Common myeloid progenitor, CD34-positive (primary cell): ENCODE results near the gene RUVBL1.

ENCODE experiments used
- CTCF ChIA-PET: fragments of 350-600 bp; sonication (Branson Sonifier 250); formaldehyde crosslinking; loops from one replicate; lab custom pipeline; 2021; ENCODE audit warnings: antibody characterized with exemption; lab: Charles Lee
- POLR2A ChIA-PET: fragments of 350-600 bp; sonication (Branson Sonifier 250); formaldehyde crosslinking; loops from one replicate; lab custom pipeline; 2021; ENCODE audit warnings: antibody characterized with exemption; lab: Charles Lee
- DNase-seq, 3 donors: peaks; one replicate each; pipeline versions ENCODE4 v3.0.0 to v3.0.0-alpha.2; 2013
- H3K27ac ChIP-seq, 2 experiments: 1 replicate in 1 of 2; 2 replicates in 1 of 2; pipeline ENCODE4 v1.7.0; 2013; ENCODE audit warnings: inconsistent platforms in 2 of 2, low read length in 2 of 2, mild to moderate bottlenecking in 2 of 2, low read depth in 1 of 2, moderate library complexity in 1 of 2; ENCODE audit not compliant: severe bottlenecking in 2 of 2, insufficient read depth in 1 of 2, poor library complexity in 1 of 2
- H3K27me3 ChIP-seq, 5 experiments: replicated peaks in 2 of 5; 1 replicate in 3 of 5; 2 replicates in 2 of 5; pipeline versions ENCODE4 v1.6.1 to v1.7.0; 2013; ENCODE audit warnings: low read length in 4 of 5, mild to moderate bottlenecking in 2 of 5, moderate library complexity in 2 of 5, inconsistent platforms in 1 of 5; ENCODE audit not compliant: insufficient read depth in 5 of 5, control insufficient read depth in 4 of 5
- H3K36me3 ChIP-seq, 4 experiments: 1 replicate in 2 of 4; 2 replicates in 2 of 4; pipeline versions ENCODE4 v1.6.1 to v1.7.0; 2013; ENCODE audit warnings: low read length in 3 of 4, control low read depth in 1 of 4, mild to moderate bottlenecking in 1 of 4; ENCODE audit not compliant: control insufficient read depth in 4 of 4, insufficient read depth in 4 of 4
- H3K4me1 ChIP-seq, 4 experiments: 1 replicate in 3 of 4; 2 replicates in 1 of 4; pipeline versions ENCODE4 v1.6.1 to v1.7.1; 2013; ENCODE audit warnings: low read length in 3 of 4, mild to moderate bottlenecking in 3 of 4, control low read depth in 1 of 4, inconsistent platforms in 1 of 4, moderate library complexity in 1 of 4; ENCODE audit not compliant: control insufficient read depth in 4 of 4, insufficient read depth in 4 of 4; ENCODE audit errors: control extremely low read depth in 1 of 4
- H3K4me3 ChIP-seq, 7 experiments: 1 replicate in 4 of 7; 2 replicates in 3 of 7; pipeline versions ENCODE4 v1.5.1 to v1.7.0; 2013; ENCODE audit warnings: mild to moderate bottlenecking in 7 of 7, low read length in 6 of 7, moderate library complexity in 6 of 7, inconsistent platforms in 2 of 7, low read depth in 2 of 7, control low read depth in 1 of 7; ENCODE audit not compliant: insufficient read depth in 4 of 7, control insufficient read depth in 1 of 7; ENCODE audit errors: extremely low read depth in 1 of 7
- H3K9me3 ChIP-seq, 5 experiments: 1 replicate in 4 of 5; 2 replicates in 1 of 5; pipeline versions ENCODE4 v1.6.1 to v1.7.1; 2013; ENCODE audit warnings: low read length in 4 of 5, mild to moderate bottlenecking in 2 of 5, inconsistent platforms in 1 of 5, low read depth in 1 of 5, moderate library complexity in 1 of 5; ENCODE audit not compliant: control insufficient read depth in 4 of 5, insufficient read depth in 2 of 5; ENCODE audit errors: control extremely low read depth in 1 of 5
- WGBS: methylation state at CpG from one replicate; pipeline ENCODE4 v1.1.5; 2013; ENCODE audit not compliant: insufficient coverage; 5-methylcytosine and 5-hydroxymethylcytosine counted together

The RUVBL1 gene

GRCh38 chr3:128143496-128143895 is 19.9 kb upstream of the RUVBL1 start:
- no peak overlapping the region for H3K4me3 ChIP-seq
- CTCF ChIA-PET = interaction anchor here (2.4 kb wide), 1 partner anchor 10 kb away, joined by 9 read pairs; no protein-coding TSS in a partner anchor
- no peaks in the 10 kb centered on the region for H3K9me3 ChIP-seq
- H3K27me3 ChIP-seq = no peaks in the 10 kb centered on the region
- H3K36me3 ChIP-seq = no peaks in the 10 kb centered on the region
- WGBS = 100% methylated on average over 3 of the region's 4 CpGs
- POLR2A ChIA-PET = no interaction called here
- no peak for DNase-seq
- H3K4me1 ChIP-seq = peaks cover 0 to 15% (median 13%) of the 10 kb centered on the region in 4 experiments
- H3K27ac ChIP-seq = no peak overlapping the region

- 93% methylated on average over 3 of the region's 3 CpGs for WGBS
- H3K4me3 ChIP-seq = no peak overlapping the region
- ChIA-PET POLR2A (no interaction called here), CTCF (interaction anchor here (0.9 to 2.9 kb wide), 12 partner anchors 10 to 68 kb away, joined by 3 to 11 read pairs (median 4); partner anchors contain the start of gene RUVBL1)
- peaks cover 0 to 3% (median 0%) of the 10 kb centered on the region in 5 experiments for H3K27me3 ChIP-seq
- H3K4me1 ChIP-seq = no peaks in the 10 kb centered on the region
- H3K36me3 ChIP-seq = no peaks in the 10 kb centered on the region
- H3K27ac ChIP-seq = no peak overlapping the region
- DNase-seq = peak; percentile 52 to 65 (median 63)
- H3K9me3 ChIP-seq = peaks cover 0 to 7% (median 0%) of the 10 kb centered on the region in 5 experiments
These were observed 9.8 kb upstream of the RUVBL1 start for GRCh38 chr3:128133273-128133883.

DNA sequence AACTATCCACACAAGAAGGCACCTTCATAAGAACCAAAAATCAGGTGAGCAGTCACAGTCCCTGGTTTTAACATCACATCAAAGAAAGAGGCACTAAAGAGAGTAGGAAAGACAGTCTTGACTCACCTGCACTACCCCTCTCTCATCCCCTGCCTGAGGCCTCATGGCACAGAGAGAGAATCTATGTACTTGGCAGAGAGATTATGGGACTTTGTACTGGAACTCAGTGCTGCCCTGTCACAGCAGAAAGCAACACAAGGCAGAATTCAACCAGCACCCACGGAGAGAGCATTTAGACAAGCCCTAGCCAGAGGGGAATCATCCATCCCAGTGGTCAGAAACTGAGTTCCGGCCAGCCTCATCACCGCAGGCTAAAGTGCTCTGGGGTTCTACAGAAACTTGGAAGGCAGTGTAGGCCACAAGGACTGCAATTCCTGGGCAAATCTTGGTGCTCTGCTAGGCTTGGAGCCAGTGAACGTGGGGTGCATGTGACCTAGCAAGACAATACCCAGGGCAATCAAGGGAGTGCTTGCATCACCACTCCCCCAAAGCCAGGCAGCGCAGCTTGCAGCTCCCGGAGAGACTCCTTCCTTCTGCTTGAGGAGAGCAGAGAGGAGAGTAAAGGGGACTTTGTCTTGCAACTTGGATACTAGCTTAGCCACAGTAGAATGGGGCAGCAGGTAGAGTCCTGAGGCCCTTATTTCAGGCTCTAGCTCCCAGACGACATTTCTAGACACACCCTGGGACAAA is 8.5 kb upstream of the RUVBL1 start:
- POLR2A ChIA-PET = no interaction called here

DNA sequence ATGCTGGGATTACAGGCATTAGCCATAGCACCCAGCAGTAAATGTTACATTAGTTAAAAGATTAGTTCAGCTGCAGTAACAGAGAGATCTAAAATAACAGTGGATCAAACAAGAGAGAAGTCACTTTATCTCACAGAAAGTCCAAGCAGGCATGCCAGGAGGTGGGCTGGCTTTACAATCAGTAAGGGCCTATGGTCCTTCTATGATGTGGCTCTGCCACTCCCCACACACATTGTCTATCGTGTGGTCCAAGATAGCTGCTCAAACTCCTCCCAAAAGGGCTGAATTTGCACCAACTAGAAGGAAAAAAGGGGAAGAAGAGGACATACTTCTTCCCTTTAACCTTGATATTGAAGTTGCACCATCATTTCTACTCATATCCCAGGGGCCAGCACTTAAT is 4.6 kb upstream of the RUVBL1 start:
- H3K4me1 ChIP-seq = peaks cover 0 to 7% (median under 1%) of the 10 kb centered on the region in 4 experiments
- peaks cover 0 to 7% (median 0%) of the 10 kb centered on the region in 5 experiments for H3K9me3 ChIP-seq
- peaks cover 0 to 3% (median 0%) of the 10 kb centered on the region in 5 experiments for H3K27me3 ChIP-seq
- no peak overlapping the region for H3K27ac ChIP-seq
- DNase-seq = peak in 1 of 3 donors; percentile 45
- no CpG with 5 or more reads among the region's 1 CpG for WGBS
- no peak overlapping the region for H3K4me3 ChIP-seq
- POLR2A ChIA-PET = no interaction called here
- CTCF ChIA-PET = interaction anchor here (1.1 to 1.5 kb wide), 3 partner anchors 11 to 34 kb away, joined by 3 to 5 read pairs (median 3); no protein-coding TSS in a partner anchor
- H3K36me3 ChIP-seq = no peaks in the 10 kb centered on the region

More for the DNA sequence above, 8.5 kb upstream of the RUVBL1 start:
- Histone ChIP-seq H3K4me1 (no peaks in the 10 kb centered on the region), H3K4me3 (no peak overlapping the region), H3K9me3 (peaks cover 0 to 7% (median 0%) of the 10 kb centered on the region in 5 experiments), H3K27me3 (peaks cover 0 to 3% (median 0%) of the 10 kb centered on the region in 5 experiments), H3K27ac (no peak overlapping the region), H3K36me3 (no peaks in the 10 kb centered on the region)
- CTCF ChIA-PET = interaction anchor here (1.8 to 2.9 kb wide), 4 partner anchors 9 to 59 kb away, joined by 5 to 11 read pairs (median 10); partner anchors contain the start of gene RUVBL1
- DNase-seq = no peak
- 94% methylated on average over 7 of the region's 7 CpGs for WGBS

DNA sequence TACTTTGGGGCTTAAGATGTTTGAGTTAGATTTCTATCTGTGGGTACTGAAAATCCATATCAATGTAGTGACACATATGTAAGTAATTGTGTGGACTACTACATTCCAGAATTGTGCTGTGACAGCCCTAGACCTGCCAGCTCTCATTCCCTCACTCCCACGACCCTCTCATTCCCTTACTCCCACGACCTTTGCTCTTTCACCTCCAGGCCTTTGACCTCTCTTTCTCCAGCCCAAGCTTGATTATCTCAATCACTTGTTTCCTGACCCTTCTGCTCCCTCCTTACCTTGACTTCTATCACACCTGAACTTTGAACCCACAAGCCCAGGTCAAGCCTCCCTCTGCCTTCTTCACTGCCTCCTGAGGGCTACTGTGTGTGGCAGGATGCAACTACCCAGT is 3.6 kb upstream of the RUVBL1 start:
- DNase-seq = no peak
- Histone ChIP-seq H3K36me3 (no peaks in the 10 kb centered on the region), H3K27me3 (peaks cover 0 to 3% (median 0%) of the 10 kb centered on the region in 5 experiments), H3K4me3 (no peak overlapping the region), H3K4me1 (peaks cover 7 to 17% (median 9%) of the 10 kb centered on the region in 4 experiments), H3K9me3 (peaks cover 0 to 2% (median 0%) of the 10 kb centered on the region in 5 experiments), H3K27ac (no peak overlapping the region)
- 100% methylated on average over 2 of the region's 2 CpGs for WGBS
- POLR2A ChIA-PET = no interaction called here
- CTCF ChIA-PET = interaction anchor here (0.6 to 1.5 kb wide), 2 partner anchors 33 to 37 kb away, joined by 3 to 5 read pairs; no protein-coding TSS in a partner anchor

DNA sequence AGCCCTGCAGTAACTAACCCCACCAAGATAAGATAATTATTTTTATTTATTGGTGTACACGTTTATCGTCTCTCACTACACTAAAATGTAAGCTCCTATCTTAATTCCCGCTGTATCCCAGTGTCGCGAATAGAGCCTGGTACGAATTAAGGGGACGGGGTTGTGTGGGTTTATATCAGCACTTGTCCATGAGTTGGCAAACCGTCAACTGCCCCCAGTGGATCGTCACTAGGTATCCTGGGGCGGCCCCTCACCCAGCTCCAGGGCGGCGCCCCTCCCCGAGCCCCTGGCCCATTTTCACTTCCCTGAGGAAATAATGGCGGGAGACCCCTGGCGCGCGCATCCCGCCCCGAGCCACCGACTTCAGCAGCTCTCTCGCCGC is 465 bp downstream of the RUVBL1 start:
- ChIA-PET POLR2A (interaction anchor here (0.6 kb wide), 1 partner anchor 486 kb away, joined by 4 read pairs; no protein-coding TSS in a partner anchor), CTCF (interaction anchor here (0.6 to 3.4 kb wide), 8 partner anchors 10 to 217 kb away, joined by 3 to 11 read pairs (median 4); partner anchors contain the start of gene EEFSEC)
- 0% methylated on average over 17 of the region's 22 CpGs for WGBS
- DNase-seq = peak; percentile 24 to 74 (median 66)
- Histone ChIP-seq H3K27ac (peak overlapping the region; percentile 82 to 91), H3K27me3 (no peaks in the 10 kb centered on the region), H3K9me3 (no peaks in the 10 kb centered on the region), H3K4me1 (peaks cover 7 to 20% (median 10%) of the 10 kb centered on the region in 4 experiments), H3K36me3 (peaks cover 0 to 12% (median 8%) of the 10 kb centered on the region in 4 experiments), H3K4me3 (peak overlapping the region; percentile 66 to 99 (median 97))
